ENCODE measurements around the gene PTPN18. TPM values are rescaled to one million over a fixed set of nuclear protein-coding genes. Genes with fewer than 3 reads are reported as not detected.

Gene PTPN18, protein sequence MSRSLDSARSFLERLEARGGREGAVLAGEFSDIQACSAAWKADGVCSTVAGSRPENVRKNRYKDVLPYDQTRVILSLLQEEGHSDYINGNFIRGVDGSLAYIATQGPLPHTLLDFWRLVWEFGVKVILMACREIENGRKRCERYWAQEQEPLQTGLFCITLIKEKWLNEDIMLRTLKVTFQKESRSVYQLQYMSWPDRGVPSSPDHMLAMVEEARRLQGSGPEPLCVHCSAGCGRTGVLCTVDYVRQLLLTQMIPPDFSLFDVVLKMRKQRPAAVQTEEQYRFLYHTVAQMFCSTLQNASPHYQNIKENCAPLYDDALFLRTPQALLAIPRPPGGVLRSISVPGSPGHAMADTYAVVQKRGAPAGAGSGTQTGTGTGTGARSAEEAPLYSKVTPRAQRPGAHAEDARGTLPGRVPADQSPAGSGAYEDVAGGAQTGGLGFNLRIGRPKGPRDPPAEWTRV
- total RNA-seq: 9.5 and 17.5 TPM in 2 replicates

DNA sequence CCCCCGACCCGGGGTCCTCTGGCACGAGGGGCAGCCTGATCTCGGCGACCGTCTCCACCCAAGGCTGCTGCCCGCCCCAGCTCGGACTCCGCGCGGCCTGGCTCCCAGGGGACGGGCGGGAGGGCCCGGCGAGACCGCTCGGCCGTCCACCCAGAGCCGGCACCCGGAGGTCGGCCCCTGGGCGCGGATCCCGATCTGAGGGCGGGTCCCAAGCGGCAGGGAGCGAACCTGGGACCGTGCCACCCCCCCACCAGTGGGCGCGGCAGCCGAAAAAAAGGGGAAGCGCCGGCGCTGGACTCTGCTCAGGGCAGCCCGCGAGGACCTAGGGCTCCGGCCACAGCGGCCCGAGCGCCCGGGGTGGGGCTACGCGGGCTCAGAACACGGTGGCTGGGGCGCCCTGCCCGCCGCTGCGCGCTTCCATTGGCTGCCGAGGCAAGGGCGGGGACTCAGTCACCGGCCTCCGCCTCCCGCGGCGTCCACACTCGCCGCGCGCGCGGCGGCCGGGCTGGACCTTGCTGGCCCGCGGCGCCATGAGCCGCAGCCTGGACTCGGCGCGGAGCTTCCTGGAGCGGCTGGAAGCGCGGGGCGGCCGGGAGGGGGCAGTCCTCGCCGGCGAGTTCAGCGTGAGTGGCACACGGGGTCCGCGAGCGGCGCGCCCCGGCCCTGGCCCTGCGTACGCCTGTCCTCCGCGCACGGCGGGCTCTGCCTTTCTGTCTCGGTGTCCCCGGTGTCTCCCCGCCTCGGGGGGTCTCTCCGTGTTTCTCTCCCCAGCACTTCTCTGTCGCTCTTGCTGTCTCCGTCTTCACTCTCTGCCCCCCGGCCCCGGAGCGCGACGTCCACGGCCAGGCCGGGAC, at the start of gene PTPN18:
Gene PTPN18, plus strand, starts transcription at position 479 of the 854 bp plus-strand sequence. Its CDS starts 52 bp downstream, at position 531.

GRCh38 chr2:130342533-130343275, 13.2 kb upstream of the PTPN18 start, which contains the start of gene IMP4:
TSS of gene IMP4 (plus strand) at chr2:130342897. CDS start at chr2:130342933, 36 bp downstream.

Other genes starting within 250 kb of the PTPN18 start
- not detected in 2 replicates for gene POTEF, start 226.8 kb upstream of the PTPN18 start, total RNA-seq
- gene CCDC74B, start 210.9 kb upstream of the PTPN18 start, total RNA-seq: 4.8 and 9.5 TPM in 2 replicates
- 11.0 and 24.6 TPM in 2 replicates for gene SMPD4, start 174.5 kb upstream of the PTPN18 start, total RNA-seq
- gene MZT2B, start 173.8 kb upstream of the PTPN18 start, total RNA-seq: 66.9 and 144 TPM in 2 replicates
- gene TUBA3E, start 157.6 kb upstream of the PTPN18 start, total RNA-seq: 0.09 TPM in 1 of 2 replicates, not detected in the other
- 70.7 and 98.1 TPM in 2 replicates for gene IMP4, start 13.2 kb upstream of the PTPN18 start, total RNA-seq
- gene POTEI, start 153.3 kb downstream of the PTPN18 start, total RNA-seq: not detected in 2 replicates
- gene CFC1B, start 165.2 kb downstream of the PTPN18 start, total RNA-seq: not detected in 2 replicates
- gene CFC1, start 243.5 kb downstream of the PTPN18 start, total RNA-seq: not detected in 2 replicates